ENCODE measurements around the gene NDUFAF5.

Gene NDUFAF5

DNA sequence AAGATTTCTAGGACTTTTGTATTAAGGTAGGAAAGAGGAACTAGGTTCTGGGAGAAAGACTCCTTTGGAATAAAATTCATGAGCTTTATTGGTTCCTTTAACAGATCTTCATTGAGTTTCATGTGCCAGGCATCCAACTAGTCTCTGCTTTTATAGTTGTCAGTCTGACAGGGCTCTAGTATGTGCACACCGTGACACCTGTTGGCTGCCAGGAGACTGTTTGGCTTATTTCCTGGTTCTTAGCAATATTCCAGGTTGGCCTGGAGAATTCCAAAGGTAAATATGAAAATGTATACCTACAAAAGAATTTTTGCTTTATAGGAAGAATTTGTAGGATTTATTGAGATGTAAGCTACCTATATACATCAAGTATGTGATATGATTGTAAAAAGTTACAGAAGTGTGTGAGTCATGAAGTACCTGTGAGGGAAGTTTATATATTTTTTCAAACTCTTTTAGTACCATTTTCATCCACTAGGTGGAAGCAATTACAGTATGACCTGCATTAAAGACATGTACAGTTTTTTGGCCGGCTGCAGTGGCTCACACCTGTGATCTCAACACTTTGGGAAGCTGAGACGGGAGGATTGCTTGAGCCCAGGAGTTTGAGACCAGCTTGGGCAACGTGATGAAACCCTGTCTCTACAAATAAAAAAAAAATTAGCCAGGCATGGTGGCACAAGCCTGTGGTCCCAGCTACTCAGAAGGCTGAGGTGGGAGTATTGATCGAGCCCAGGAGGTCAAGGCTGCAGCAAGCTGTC lies 35.2 kb downstream of the NDUFAF5 start:
- H3K4me1 ChIP-seq (ENCODE audit: control insufficient read depth, insufficient read depth, low read length), result no peaks in the 10 kb centered on the region
- H3K27ac ChIP-seq (ENCODE audit: insufficient read depth, low read depth, low read length, poor library complexity, severe bottlenecking), result no peak overlapping the region
- H3K36me3 ChIP-seq (ENCODE audit: control insufficient read depth, insufficient read depth, low read length), result peaks cover 17% of the 10 kb centered on the region
- WGBS, 2 experiments, result 62 to 66% methylated on average over 5 of the region's 5 CpGs
- no peak overlapping the region for H3K4me3 ChIP-seq (ENCODE audit: insufficient read depth, low read depth, low read length)
- no peaks in the 10 kb centered on the region for H3K27me3 ChIP-seq (ENCODE audit: control insufficient read depth, insufficient read depth, low read length, poor library complexity, severe bottlenecking)
- no peaks in the 10 kb centered on the region for H3K9me3 ChIP-seq (ENCODE audit: control insufficient read depth, low read length)

DNA sequence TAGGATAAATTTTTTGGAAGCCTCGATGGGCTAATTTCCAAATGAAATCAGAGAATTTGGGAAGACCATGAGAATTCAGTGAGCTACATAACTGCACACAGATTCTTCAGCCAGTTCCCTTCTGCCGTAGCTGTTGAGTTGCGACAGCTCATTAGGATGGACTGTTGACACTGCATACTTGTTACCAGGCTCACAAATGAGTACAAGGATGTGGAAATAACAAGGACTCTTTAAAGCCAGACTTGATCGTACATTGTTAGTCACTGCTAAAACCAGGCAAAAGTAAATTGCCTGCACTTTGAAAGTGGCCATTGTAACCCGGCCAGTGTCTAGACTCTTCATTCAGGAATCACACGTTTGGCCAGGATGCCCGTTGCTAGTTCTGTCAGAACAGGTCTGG lies 37.0 kb downstream of the NDUFAF5 start:
- 95% methylated on average over 7 of the region's 7 CpGs for whole genome bisulfite sequencing, 2 experiments
- Histone ChIP-seq H3K4me3 (ENCODE audit: insufficient read depth, low read depth, low read length) (no peak overlapping the region), H3K36me3 (ENCODE audit: control insufficient read depth, insufficient read depth, low read length) (peaks cover 8% of the 10 kb centered on the region), H3K4me1 (ENCODE audit: control insufficient read depth, insufficient read depth, low read length) (no peaks in the 10 kb centered on the region), H3K9me3 (ENCODE audit: control insufficient read depth, low read length) (no peaks in the 10 kb centered on the region), H3K27ac (ENCODE audit: insufficient read depth, low read depth, low read length, poor library complexity, severe bottlenecking) (no peak overlapping the region), H3K27me3 (ENCODE audit: control insufficient read depth, insufficient read depth, low read length, poor library complexity, severe bottlenecking) (no peaks in the 10 kb centered on the region)

DNA sequence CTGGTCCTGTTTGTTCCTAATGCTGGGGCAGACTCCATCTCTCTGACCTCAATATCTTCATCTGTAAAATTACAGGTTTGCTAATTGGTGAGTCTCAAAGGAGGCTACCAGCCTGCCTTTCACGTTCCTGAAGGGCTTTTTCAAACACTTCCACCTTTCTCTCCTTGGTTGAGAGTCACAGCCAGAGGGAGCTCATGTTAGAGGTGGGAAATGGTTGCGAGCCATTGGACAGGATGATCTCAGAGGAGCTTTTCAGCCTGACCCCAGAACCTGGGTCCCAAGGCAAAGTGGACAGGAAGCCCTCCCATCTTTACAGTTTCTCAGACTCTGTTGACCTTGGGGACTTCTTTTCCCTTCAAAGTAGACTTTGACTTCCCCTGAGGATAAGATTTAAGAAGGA lies 37.6 kb downstream of the NDUFAF5 start:
- peaks cover 5% of the 10 kb centered on the region for H3K36me3 ChIP-seq (ENCODE audit: control insufficient read depth, insufficient read depth, low read length)
- H3K4me1 ChIP-seq (ENCODE audit: control insufficient read depth, insufficient read depth, low read length), result no peaks in the 10 kb centered on the region
- no peak overlapping the region for H3K4me3 ChIP-seq (ENCODE audit: insufficient read depth, low read depth, low read length)
- H3K27me3 ChIP-seq (ENCODE audit: control insufficient read depth, insufficient read depth, low read length, poor library complexity, severe bottlenecking), result no peaks in the 10 kb centered on the region
- WGBS, 2 experiments, result 77 to 81% methylated on average over 2 of the region's 2 CpGs
- H3K27ac ChIP-seq (ENCODE audit: insufficient read depth, low read depth, low read length, poor library complexity, severe bottlenecking), result no peak overlapping the region
- H3K9me3 ChIP-seq (ENCODE audit: control insufficient read depth, low read length), result no peaks in the 10 kb centered on the region

DNA sequence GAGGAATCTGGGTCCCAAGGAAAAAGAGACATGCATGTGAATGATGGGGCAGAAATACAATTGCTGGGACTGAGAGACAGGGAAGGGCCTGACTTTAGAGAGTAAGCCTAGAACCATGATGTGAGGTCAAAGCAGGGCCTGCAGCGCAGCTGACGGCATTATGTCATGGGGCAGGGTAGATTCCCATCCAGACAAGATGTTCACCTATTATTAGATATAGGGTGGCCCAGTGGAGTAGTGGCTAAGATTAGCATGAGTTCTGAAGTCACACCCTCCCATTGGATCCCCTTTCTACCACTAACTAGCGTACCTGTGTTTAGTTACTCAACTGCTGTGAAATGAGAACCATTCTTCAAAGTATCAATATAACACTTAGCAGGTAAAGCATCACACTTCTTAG lies 39.6 kb downstream of the NDUFAF5 start:
- H3K27me3 ChIP-seq (ENCODE audit: control insufficient read depth, insufficient read depth, low read length, poor library complexity, severe bottlenecking), result no peaks in the 10 kb centered on the region

DNA sequence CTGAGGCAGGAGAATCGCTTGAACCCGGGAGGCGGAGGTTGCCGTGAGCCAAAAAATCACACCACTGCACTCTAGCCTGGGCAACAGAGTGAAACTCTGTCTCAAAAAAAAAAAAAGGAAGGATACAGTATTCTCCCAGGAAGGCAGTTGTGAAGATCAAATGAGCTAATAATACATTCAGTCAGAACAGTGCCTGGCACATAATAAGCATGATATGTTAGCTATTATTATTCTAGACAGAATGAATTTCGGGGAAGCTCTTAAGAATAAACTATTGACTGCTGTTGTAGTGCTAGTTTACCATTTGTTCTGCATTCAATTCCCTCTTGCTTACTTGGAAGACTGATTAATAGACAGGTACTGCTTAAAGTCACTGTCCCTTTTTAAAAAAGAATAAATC lies 40.6 kb downstream of the NDUFAF5 start:
- Histone ChIP-seq H3K27me3 (ENCODE audit: control insufficient read depth, insufficient read depth, low read length, poor library complexity, severe bottlenecking) (no peaks in the 10 kb centered on the region), H3K4me3 (ENCODE audit: insufficient read depth, low read depth, low read length) (no peak overlapping the region), H3K9me3 (ENCODE audit: control insufficient read depth, low read length) (no peaks in the 10 kb centered on the region), H3K36me3 (ENCODE audit: control insufficient read depth, insufficient read depth, low read length) (no peaks in the 10 kb centered on the region), H3K4me1 (ENCODE audit: control insufficient read depth, insufficient read depth, low read length) (no peaks in the 10 kb centered on the region), H3K27ac (ENCODE audit: insufficient read depth, low read depth, low read length, poor library complexity, severe bottlenecking) (no peak overlapping the region)
- WGBS, 2 experiments, result 84 to 91% methylated on average over 5 of the region's 5 CpGs

More for the DNA sequence above, 39.6 kb downstream of the NDUFAF5 start:
- Histone ChIP-seq H3K9me3 (ENCODE audit: control insufficient read depth, low read length) (no peaks in the 10 kb centered on the region), H3K4me1 (ENCODE audit: control insufficient read depth, insufficient read depth, low read length) (no peaks in the 10 kb centered on the region), H3K36me3 (ENCODE audit: control insufficient read depth, insufficient read depth, low read length) (no peaks in the 10 kb centered on the region), H3K27ac (ENCODE audit: insufficient read depth, low read depth, low read length, poor library complexity, severe bottlenecking) (no peak overlapping the region), H3K4me3 (ENCODE audit: insufficient read depth, low read depth, low read length) (no peak overlapping the region)
- 95 to 97% methylated on average over 3 of the region's 3 CpGs for WGBS, 2 experiments

DNA sequence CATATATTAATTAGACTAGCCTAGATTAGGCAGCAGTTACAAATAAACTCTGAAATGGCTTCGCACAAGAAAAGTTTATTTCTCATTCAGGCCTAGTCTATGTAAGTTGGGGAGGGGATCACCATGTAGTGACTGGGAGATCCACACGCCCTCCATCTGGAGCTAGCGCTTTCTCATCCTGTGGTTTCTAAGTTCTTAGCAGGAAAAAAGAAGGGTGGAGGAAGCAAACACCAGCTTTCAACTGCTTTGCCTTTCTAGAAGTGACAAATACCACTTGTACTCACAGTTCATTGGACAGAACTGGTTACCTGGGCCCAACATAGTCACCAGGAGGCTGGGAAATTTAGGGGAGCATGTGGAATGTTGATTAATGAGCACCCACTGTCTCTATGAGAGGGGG lies 46.6 kb downstream of the NDUFAF5 start:
- H3K36me3 ChIP-seq (ENCODE audit: control insufficient read depth, insufficient read depth, low read length), result no peaks in the 10 kb centered on the region
- 90 to 92% methylated on average over 3 of the region's 3 CpGs for WGBS, 2 experiments
- H3K27me3 ChIP-seq (ENCODE audit: control insufficient read depth, insufficient read depth, low read length, poor library complexity, severe bottlenecking), result no peaks in the 10 kb centered on the region
- H3K4me1 ChIP-seq (ENCODE audit: control insufficient read depth, insufficient read depth, low read length), result no peaks in the 10 kb centered on the region
- no peak overlapping the region for H3K4me3 ChIP-seq (ENCODE audit: insufficient read depth, low read depth, low read length)
- H3K9me3 ChIP-seq (ENCODE audit: control insufficient read depth, low read length), result no peaks in the 10 kb centered on the region
- no peak overlapping the region for H3K27ac ChIP-seq (ENCODE audit: insufficient read depth, low read depth, low read length, poor library complexity, severe bottlenecking)

DNA sequence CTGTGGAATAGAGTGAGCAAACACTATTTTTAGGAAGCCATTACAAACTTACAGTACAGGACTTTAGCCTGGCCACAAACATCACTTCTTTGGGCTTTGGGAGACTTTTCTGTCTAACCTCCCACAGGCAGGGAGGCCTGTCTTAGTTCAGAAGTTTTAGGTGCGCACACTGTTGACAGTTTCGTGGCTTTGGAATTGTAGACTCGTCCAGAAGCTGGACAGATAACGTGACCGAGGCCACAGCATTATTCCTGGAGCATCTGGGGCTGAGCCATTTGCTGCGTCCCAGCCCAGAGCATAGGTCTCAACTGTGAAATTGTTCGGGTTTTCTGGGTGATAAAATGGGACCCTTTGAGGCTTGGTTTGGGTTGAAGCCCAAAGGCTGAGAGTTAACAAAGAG lies 53.8 kb downstream of the NDUFAF5 start:
- H3K4me3 ChIP-seq (ENCODE audit: insufficient read depth, low read depth, low read length), result no peak overlapping the region
- H3K36me3 ChIP-seq (ENCODE audit: control insufficient read depth, insufficient read depth, low read length), result no peaks in the 10 kb centered on the region
- WGBS, 2 experiments, result 96 to 97% methylated on average over 7 of the region's 7 CpGs
- H3K9me3 ChIP-seq (ENCODE audit: control insufficient read depth, low read length), result no peaks in the 10 kb centered on the region
- peaks cover 2% of the 10 kb centered on the region for H3K4me1 ChIP-seq (ENCODE audit: control insufficient read depth, insufficient read depth, low read length)
- H3K27me3 ChIP-seq (ENCODE audit: control insufficient read depth, insufficient read depth, low read length, poor library complexity, severe bottlenecking), result no peaks in the 10 kb centered on the region
- no peak overlapping the region for H3K27ac ChIP-seq (ENCODE audit: insufficient read depth, low read depth, low read length, poor library complexity, severe bottlenecking)

DNA sequence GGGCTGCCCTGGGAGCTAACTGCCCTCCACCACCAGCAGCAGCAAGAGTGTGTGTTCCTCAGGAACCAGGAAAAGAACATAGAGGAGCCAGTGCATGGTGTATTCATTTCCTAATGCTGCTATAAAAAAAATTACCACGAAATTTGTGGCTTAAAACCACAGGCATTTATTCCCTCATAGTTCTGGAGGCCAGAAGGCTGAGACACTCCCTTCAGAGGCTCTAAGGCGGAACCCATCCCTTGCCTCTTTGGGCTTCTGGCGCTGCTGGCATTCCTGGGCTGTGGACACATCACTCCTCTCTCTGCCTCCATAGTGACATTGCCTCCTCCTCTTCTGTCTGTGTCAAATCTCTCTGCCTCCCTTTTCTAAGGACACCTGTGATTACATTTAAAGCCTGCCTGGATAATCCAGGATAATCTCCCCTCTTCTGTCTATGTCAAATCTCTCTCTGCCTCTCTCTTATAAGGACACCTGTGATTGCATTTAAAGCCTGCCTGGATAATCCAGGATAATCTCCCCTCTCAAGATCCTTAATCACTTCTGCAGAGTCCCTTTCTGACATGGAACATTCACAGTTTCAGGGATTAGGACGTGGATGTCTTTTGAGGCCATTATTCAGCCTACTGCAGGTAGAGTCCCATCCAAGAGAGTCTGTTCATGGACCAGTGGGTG lies 54.7 kb downstream of the NDUFAF5 start:
- no peak overlapping the region for H3K4me3 ChIP-seq (ENCODE audit: insufficient read depth, low read depth, low read length)
- no peaks in the 10 kb centered on the region for H3K36me3 ChIP-seq (ENCODE audit: control insufficient read depth, insufficient read depth, low read length)
- H3K9me3 ChIP-seq (ENCODE audit: control insufficient read depth, low read length), result no peaks in the 10 kb centered on the region
- H3K27me3 ChIP-seq (ENCODE audit: control insufficient read depth, insufficient read depth, low read length, poor library complexity, severe bottlenecking), result no peaks in the 10 kb centered on the region
- WGBS, 2 experiments, result 77 to 83% methylated on average over 4 of the region's 4 CpGs
- H3K27ac ChIP-seq (ENCODE audit: insufficient read depth, low read depth, low read length, poor library complexity, severe bottlenecking), result no peak overlapping the region
- peaks cover 2% of the 10 kb centered on the region for H3K4me1 ChIP-seq (ENCODE audit: control insufficient read depth, insufficient read depth, low read length)

DNA sequence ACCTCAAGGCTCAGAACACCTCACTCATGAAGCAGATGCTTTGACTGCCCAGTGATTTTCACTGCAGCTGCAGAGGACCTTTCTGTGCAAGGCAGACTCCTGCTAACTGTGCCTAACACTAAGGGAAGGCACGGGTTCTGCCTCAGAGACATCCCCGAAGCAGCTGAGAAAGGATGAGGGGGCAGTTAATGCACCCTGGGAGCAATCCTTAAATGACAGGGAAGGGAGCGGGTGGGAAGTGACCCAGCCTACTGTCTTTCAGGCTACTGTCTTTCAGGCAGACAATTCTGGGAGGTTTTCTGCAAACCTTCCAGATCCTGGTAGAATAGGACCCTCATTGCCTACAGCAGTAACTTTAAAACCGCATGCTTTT lies 55.3 kb downstream of the NDUFAF5 start:
- WGBS, 2 experiments, result 82 to 90% methylated on average over 4 of the region's 4 CpGs

DNA sequence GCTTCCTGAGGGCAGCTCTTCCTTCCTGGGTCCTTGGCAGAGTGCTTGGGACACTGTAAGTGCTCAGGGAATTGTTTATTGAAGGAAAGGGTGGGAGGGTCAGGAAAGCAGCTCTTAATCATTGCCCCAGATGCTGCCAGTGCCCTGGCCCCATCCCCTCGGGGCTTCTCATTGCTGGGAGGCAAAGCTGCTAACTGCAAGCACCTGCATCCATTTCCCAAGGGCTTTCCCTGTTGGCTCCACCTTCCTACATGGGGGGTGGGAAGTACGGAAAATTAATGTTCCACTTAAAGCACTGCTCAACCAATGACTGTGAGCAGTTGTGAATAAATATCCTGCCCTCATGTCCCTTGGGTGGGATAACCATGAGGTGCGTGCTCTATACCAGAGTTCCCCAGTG lies 56.4 kb downstream of the NDUFAF5 start:
- 94 to 95% methylated on average over 3 of the region's 3 CpGs for WGBS, 2 experiments
- H3K4me3 ChIP-seq (ENCODE audit: insufficient read depth, low read depth, low read length), result no peak overlapping the region
- H3K9me3 ChIP-seq (ENCODE audit: control insufficient read depth, low read length), result no peaks in the 10 kb centered on the region
- no peaks in the 10 kb centered on the region for H3K36me3 ChIP-seq (ENCODE audit: control insufficient read depth, insufficient read depth, low read length)
- H3K27me3 ChIP-seq (ENCODE audit: control insufficient read depth, insufficient read depth, low read length, poor library complexity, severe bottlenecking), result no peaks in the 10 kb centered on the region
- peaks cover 2% of the 10 kb centered on the region for H3K4me1 ChIP-seq (ENCODE audit: control insufficient read depth, insufficient read depth, low read length)
- no peak overlapping the region for H3K27ac ChIP-seq (ENCODE audit: insufficient read depth, low read depth, low read length, poor library complexity, severe bottlenecking)

More for the DNA sequence above, 55.3 kb downstream of the NDUFAF5 start:
- peaks cover 2% of the 10 kb centered on the region for H3K4me1 ChIP-seq (ENCODE audit: control insufficient read depth, insufficient read depth, low read length)
- no peaks in the 10 kb centered on the region for H3K9me3 ChIP-seq (ENCODE audit: control insufficient read depth, low read length)
- H3K27ac ChIP-seq (ENCODE audit: insufficient read depth, low read depth, low read length, poor library complexity, severe bottlenecking), result no peak overlapping the region
- H3K36me3 ChIP-seq (ENCODE audit: control insufficient read depth, insufficient read depth, low read length), result no peaks in the 10 kb centered on the region
- H3K27me3 ChIP-seq (ENCODE audit: control insufficient read depth, insufficient read depth, low read length, poor library complexity, severe bottlenecking), result no peaks in the 10 kb centered on the region
- no peak overlapping the region for H3K4me3 ChIP-seq (ENCODE audit: insufficient read depth, low read depth, low read length)
